HG02798 (cell line): ENCODE data around the gene AGPAT2.
"Not testable (repeated sequence)": the region's sequence is repeated elsewhere in the genome, so short reads cannot be mapped to it uniquely, and the experiment has no call there.

Experiments used
- ATAC-seq: cut with Tn5 transposase; IDR thresholded peaks from one replicate; pipeline ENCODE4 v1.9.1; 2021; ENCODE audit warnings: mild to moderate bottlenecking; ENCODE audit not compliant: unreplicated experiment, poor library complexity

Gene AGPAT2

GRCh38 chr9:136651860-136652259 lies 35.4 kb downstream of the AGPAT2 start:
- no peak for ATAC-seq

DNA sequence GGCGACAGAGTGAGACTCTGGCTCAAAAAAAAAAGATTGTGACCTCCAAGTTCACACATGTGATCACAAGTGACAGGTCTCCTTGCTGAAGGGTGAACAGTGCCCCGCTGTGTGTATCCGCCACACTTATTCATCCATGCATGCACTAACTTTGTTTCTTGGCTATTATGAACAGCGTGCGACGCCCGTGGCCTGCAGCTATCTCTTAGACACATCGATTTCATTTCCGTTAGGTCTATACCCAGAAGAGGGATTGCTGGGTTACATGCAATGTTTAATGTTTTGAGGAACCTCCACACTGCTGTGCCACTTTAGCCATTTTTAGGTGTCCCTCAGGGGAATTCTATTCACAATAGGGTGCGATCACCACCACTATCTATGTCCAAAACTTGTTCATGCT lies 36.6 kb downstream of the AGPAT2 start:
- no peak for ATAC-seq

GRCh38 chr9:136650021-136650420 lies 37.2 kb downstream of the AGPAT2 start:
- no peak for ATAC-seq

DNA sequence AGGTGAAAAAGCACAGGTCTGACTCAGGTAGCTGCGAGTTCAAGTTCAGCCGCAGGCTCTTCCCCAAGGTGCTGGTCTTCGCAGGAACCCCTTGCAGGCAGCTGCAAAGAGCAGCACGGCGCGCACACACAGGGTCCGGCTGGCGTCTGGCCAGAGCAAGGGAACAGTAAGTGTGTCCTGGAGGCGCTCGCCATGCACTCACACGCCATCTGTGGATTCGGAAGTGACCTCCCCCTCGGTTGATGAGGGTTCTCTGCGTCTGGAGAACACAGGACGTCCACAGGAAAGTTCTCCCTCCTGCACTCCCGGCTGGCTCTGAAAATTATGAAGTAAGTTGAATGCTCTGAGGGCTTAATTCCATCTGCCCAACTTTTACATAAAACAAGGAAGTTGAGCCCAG lies 38.5 kb downstream of the AGPAT2 start:
- no peak for ATAC-seq

DNA sequence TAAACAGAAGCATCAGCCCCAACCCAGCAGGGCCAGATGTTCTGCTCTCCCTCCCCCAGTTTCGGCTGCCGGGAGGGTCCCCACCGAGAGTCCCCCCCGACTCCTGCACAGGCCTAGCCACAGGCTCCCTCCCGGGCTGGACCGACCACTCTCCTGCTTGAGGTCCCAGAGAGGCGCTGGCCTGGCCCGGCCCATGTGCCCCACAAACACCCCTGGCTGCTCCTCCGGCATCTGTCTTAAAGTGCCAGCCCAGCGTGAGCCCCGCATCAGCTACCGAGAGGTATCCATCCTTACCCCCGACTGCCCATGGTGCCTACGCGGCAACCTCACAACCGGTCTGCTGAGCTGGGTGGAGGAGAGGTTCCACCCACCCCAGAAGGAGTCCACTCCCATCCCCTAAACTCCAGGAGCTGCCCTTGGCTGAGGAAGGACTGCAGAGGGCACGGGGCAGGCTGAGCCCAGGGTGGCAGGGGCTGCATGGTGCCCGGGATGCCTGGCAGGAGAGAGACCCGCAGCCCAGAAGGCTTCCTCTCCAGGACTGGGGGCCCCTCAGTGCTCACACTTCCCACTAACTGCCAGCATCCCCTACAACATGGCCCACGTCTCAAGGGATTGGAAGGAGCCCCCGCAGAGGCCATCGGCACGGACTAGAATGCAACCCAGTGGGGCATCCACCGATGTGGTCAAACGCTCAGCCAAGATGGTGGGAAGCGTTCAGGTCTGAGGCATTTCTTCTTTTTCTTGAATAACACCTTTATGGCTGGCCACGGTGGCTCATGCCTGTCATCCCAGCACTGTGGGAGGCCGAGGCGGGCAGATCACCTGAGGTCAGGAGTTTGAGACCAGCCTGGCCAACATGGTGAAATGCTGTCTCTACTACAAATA lies 40.2 kb downstream of the AGPAT2 start:
- ATAC-seq = no peak

GRCh38 chr9:136645903-136646754 lies 41.1 kb downstream of the AGPAT2 start:
- ATAC-seq = no peak

DNA sequence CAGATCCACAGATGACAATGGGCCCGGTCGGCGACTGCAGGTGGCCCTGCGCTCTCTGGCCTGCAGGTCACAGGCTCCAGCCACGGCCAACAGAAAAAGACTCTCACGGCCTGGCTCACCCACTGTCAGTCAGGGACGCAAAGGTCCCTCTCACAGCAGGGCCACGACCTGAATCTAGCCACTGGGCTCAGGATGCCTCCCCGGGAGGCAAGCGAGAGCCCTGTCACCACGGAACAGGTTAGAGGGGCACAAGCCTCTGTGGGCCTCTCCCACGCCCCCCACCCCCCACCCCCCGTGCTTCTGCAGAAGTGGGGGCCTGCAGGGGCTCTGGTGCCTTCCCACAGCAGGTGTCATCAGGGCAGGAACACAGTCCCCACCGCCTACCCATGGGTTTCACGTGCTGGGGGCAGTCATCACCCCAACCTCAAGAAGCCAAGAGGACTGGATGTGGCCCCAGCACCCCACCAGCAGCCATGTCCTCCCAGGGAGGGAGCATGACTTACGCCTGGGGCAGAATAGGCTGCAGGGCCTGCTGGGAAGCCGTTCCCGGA lies 41.8 kb downstream of the AGPAT2 start:
- ATAC-seq = no peak

- ATAC-seq = no peak
These were observed 42.5 kb downstream of the AGPAT2 start for GRCh38 chr9:136644593-136645351.

DNA sequence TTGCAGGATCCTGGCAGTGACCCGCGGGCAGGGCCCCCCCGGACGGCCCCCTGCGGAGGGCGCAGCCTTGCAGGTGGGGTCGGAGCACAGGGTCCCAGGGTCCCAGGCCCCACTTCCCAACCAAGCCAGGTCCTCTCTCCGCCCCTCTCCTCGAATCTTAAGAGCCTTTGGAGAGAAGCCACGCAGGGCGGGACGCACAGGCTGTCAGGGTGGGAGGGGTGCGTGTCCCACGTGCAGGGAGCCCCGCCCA lies 43.0 kb downstream of the AGPAT2 start:
- ATAC-seq = no peak

GRCh38 chr9:136643596-136644342 lies 43.5 kb downstream of the AGPAT2 start:
- no peak for ATAC-seq

- no peak for ATAC-seq
These were observed 44.8 kb downstream of the AGPAT2 start for GRCh38 chr9:136642439-136642921.

GRCh38 chr9:136640171-136641111 lies 46.8 kb downstream of the AGPAT2 start:
- no peak for ATAC-seq

GRCh38 chr9:136634904-136635303 lies 52.4 kb downstream of the AGPAT2 start:
- ATAC-seq = no peak

DNA sequence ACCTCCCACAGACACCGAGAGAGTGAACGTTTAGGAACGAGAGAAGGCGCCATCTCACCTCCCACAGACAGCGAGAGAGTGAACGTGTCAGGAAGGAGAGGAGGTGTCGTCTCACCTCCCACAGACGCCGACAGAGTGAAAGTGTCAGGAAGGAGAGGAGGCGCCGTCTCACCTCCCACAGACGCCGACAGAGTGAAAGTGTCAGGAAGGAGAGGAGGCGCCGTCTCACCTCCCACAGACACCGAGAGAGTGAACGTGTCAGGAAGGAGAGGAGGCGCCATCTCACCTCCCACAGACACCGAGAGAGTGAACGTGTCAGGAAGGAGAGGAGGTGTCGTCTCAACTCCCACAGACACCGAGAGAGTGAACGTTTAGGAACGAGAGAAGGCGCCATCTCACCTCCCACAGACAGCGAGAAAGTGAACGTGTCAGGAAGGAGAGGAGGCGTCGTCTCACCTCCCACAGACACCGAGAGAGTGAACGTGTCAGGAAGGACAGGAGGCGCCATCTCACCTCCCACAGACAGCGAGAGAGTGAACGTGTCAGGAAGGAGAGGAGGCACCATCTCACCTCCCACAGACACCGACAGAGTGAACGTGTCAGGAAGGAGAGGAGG lies 54.7 kb downstream of the AGPAT2 start:
- not testable (repeated sequence) for ATAC-seq

DNA sequence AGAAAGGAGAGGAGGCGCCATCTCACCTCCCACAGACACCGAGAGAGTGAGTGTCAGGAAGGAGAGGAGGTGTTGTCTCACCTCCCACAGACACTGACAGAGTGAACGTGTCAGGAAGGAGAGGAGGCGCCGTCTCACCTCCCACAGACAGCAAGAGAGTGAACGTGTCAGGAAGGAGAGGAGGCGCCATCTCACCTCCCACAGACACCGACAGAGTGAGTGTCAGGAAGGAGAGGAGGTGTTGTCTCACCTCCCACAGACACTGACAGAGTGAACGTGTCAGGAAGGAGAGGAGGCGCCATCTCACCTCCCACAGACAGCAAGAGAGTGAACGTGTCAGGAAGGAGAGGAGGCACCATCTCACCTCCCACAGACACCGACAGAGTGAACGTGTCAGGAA lies 55.2 kb downstream of the AGPAT2 start:
- not testable (repeated sequence) for ATAC-seq

- no peak for ATAC-seq
These were observed 55.9 kb downstream of the AGPAT2 start for GRCh38 chr9:136631038-136632000.

- no peak for ATAC-seq
These were observed 56.6 kb downstream of the AGPAT2 start for GRCh38 chr9:136630662-136630992.
